Sigmoid colon (tissue), 7 donors: ENCODE measurements around the gene TCTN3. TPM values are rescaled to one million over a fixed set of nuclear protein-coding genes. Genes with fewer than 3 reads are reported as not detected.
"Not testable (repeated sequence)": the region's sequence is repeated elsewhere in the genome, so short reads cannot be mapped to it uniquely, and the experiment has no call there.

Experiments
- DNase-seq: peaks from one replicate; pipeline ENCODE4 v3.0.0-alpha.2; 2019
- H3K27ac ChIP-seq, 4 donors: fragments of 200-600 bp; sonication (generic); one replicate each; pipeline ENCODE4 v1.5.1; 2016 to 2019; ENCODE audit warnings: mild to moderate bottlenecking in 1 of 4
- H3K27me3 ChIP-seq, 3 donors: fragments of 200-600 bp; sonication (generic); one replicate each; pipeline ENCODE4 v1.5.1; 2019; ENCODE audit warnings: mild to moderate bottlenecking in 1 of 3
- H3K36me3 ChIP-seq, 4 donors: fragments of 200-600 bp; sonication (generic); one replicate each; pipeline ENCODE4 v1.5.1; 2016 to 2019
- H3K4me1 ChIP-seq, 4 donors: fragments of 200-600 bp; sonication (generic); one replicate each; pipeline ENCODE4 v1.5.1; 2017 to 2019
- H3K4me3 ChIP-seq, 4 donors: fragments of 200-600 bp; sonication (generic); one replicate each; pipeline ENCODE4 v1.5.1; 2017 to 2019; ENCODE audit warnings: mild to moderate bottlenecking in 2 of 4, moderate library complexity in 1 of 4
- H3K9me3 ChIP-seq, 4 donors: fragments of 200-600 bp in 3 of 4; sonication (generic) in 3 of 4; one replicate each; pipeline versions ENCODE4 v1.5.1 to v1.6.1; 2013 to 2019
- EP300 ChIP-seq, 4 donors: sonication (generic); formaldehyde crosslinking; IDR thresholded peaks; one replicate each; pipeline ENCODE4 v1.6.1; 2017; ENCODE audit warnings: antibody characterized with exemption in 4 of 4
- POLR2A ChIP-seq, 2 donors: fragments of 450-650 bp; IDR thresholded peaks; one replicate each; pipeline ENCODE4 v1.6.1; 2016; ENCODE audit warnings: antibody characterized with exemption in 2 of 2, mild to moderate bottlenecking in 2 of 2, moderate library complexity in 2 of 2
- POLR2AphosphoS5 ChIP-seq, 4 donors: sonication (generic); formaldehyde crosslinking; IDR thresholded peaks; one replicate each; pipeline ENCODE4 v1.6.1; 2017; ENCODE audit warnings: antibody characterized with exemption in 4 of 4
- WGBS, 2 donors: extraction: QIAGEN DNeasy Blood & Tissue Kit; methylation state at CpG; one replicate each; pipeline ENCODE4 v1.1.7; 2013; 5-methylcytosine and 5-hydroxymethylcytosine counted together
- intact Hi-C: fragments of 100-400 bp; cut with DNase I; formaldehyde crosslinking; loops from one replicate; pipeline ENCODE4 v1.15.1; 2023
- polyA plus RNA-seq, 3 donors: library from polyadenylated mRNA; stranded (reverse); fragments of 200-250 nt; gene quantifications; one replicate each; pipeline ENCODE4 v1.2.3, GENCODE V29; 2013
- total RNA-seq, 4 donors: library from RNA; depleted of rRNA; stranded (reverse); fragments of >200 nt; gene quantifications; one replicate each; pipeline ENCODE4 v1.1.0, GENCODE V29; 2016
- TF ChIP-seq, protein P1 (sequence below), 4 experiments: fragments of 450-650 bp in 3 of 4; fragments of 200-600 bp in 1 of 4; IDR thresholded peaks; one replicate each; pipeline ENCODE4 v1.5.1; 2016 to 2019; ENCODE audit warnings: antibody characterized with exemption in 4 of 4, mild to moderate bottlenecking in 3 of 4, moderate library complexity in 2 of 4
- donor health status: healthy with polysubstance abuse.
- donor health status: Bipolar disorder and iron deficiency.
- donor health status: healthy.

Gene TCTN3
- total and polyA plus RNA-seq, 7 donors: 6.6 to 20.5 (median 14.5) TPM

DNA sequence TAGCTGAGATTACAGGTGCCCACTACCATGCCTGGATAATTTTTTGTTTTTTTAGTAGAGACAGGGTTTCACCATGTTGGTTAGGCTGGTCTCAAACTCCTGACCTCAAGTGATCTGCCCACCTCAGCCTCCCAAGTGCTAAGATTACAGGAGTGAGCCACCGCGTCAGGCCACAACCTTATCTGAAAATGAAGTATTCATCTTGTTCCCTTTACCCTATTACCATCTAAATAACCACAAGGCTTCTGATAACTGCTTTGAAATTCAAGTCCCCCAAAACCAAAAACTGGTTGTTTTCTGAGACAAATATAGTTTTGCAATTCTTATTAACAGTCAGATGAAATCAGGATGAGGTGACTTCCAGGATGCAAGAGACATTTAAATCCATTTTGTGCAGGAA, 2.4 kb downstream of the TCTN3 start:
- no peak for DNase-seq
- Histone ChIP-seq H3K27me3 (no peaks in the 10 kb centered on the region), H3K27ac (no peak overlapping the region), H3K9me3 (no peaks in the 10 kb centered on the region), H3K4me1 (peaks cover 0 to 17% (median 15%) of the 10 kb centered on the region in 4 donors), H3K36me3 (peaks cover 4 to 51% (median 8%) of the 10 kb centered on the region in 4 donors), H3K4me3 (no peak overlapping the region)
- WGBS, 2 donors: 87 to 97% methylated on average over 2 of the region's 2 CpGs
- intact Hi-C loops: loop anchor here (5.0 kb wide), 1 partner anchor 601 kb away; no protein-coding TSS in a partner anchor
- TF ChIP-seq, protein P1, sequence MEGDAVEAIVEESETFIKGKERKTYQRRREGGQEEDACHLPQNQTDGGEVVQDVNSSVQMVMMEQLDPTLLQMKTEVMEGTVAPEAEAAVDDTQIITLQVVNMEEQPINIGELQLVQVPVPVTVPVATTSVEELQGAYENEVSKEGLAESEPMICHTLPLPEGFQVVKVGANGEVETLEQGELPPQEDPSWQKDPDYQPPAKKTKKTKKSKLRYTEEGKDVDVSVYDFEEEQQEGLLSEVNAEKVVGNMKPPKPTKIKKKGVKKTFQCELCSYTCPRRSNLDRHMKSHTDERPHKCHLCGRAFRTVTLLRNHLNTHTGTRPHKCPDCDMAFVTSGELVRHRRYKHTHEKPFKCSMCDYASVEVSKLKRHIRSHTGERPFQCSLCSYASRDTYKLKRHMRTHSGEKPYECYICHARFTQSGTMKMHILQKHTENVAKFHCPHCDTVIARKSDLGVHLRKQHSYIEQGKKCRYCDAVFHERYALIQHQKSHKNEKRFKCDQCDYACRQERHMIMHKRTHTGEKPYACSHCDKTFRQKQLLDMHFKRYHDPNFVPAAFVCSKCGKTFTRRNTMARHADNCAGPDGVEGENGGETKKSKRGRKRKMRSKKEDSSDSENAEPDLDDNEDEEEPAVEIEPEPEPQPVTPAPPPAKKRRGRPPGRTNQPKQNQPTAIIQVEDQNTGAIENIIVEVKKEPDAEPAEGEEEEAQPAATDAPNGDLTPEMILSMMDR (IDR thresholded peaks at IDR 0.05): no peak
- no peak for TF ChIP-seq EP300 (IDR thresholded peaks at IDR 0.05)

DNA sequence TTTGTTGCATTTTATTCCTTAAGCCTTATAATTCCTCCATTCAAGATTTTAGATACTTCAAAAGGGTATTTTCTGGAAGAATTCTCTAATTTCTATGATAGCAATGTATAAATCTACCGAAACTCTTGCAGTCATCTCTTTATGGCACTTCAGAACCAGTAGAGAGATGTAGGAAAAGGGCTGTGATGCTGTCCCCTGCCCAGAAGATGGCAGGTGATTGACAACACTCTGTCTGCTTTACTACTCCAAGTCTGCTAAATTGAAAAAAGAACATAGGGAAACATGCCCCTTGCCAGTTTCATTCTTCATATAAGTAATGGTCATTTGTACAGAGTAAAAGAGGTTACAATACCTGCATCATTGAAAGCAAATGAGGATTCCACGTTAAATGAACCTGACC, 5.1 kb downstream of the TCTN3 start:
- Histone ChIP-seq H3K4me3 (no peak overlapping the region), H3K9me3 (no peaks in the 10 kb centered on the region), H3K27me3 (no peaks in the 10 kb centered on the region), H3K36me3 (peaks cover 12 to 77% (median 21%) of the 10 kb centered on the region in 4 donors), H3K27ac (no peak overlapping the region), H3K4me1 (peaks cover 0 to 17% (median 15%) of the 10 kb centered on the region in 4 donors)
- 58 to 77% methylated on average over 2 of the region's 2 CpGs for WGBS, 2 donors
- TF ChIP-seq, protein P1 (IDR thresholded peaks at IDR 0.05): no peak
- no peak for TF ChIP-seq EP300 (IDR thresholded peaks at IDR 0.05)
- no peak for TF ChIP-seq POLR2AphosphoS5 (IDR thresholded peaks at IDR 0.05)
- no peak for TF ChIP-seq POLR2A (IDR thresholded peaks at IDR 0.05)
- intact Hi-C loops: no loop called here
- no peak for DNase-seq

DNA sequence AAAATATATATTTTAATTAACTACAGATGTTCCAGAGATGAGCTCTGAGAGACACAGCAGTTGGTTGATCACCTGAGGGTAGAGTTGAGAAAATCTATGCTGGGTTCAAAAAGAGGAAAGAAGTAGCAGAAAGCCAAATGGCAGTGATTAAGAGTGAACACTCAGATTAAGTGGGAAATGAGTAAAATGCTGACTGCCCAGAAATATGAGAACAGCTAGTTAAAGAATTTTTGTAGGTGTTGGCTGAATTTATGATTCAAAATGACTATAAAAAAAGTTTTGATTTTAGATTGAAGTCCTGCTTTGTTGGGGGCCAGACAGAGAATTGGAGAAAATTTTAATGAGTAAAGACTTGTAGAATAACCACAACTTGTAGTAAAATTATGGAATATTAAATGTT, 9.8 kb downstream of the TCTN3 start:
- Histone ChIP-seq H3K27me3 (no peaks in the 10 kb centered on the region), H3K4me1 (no peaks in the 10 kb centered on the region), H3K4me3 (no peak overlapping the region), H3K27ac (no peak overlapping the region), H3K9me3 (no peaks in the 10 kb centered on the region), H3K36me3 (peaks cover 14 to 95% (median 36%) of the 10 kb centered on the region in 4 donors)
- intact Hi-C loops: no loop called here
- TF ChIP-seq POLR2A (IDR thresholded peaks at IDR 0.05): no peak
- TF ChIP-seq EP300 (IDR thresholded peaks at IDR 0.05): no peak
- TF ChIP-seq POLR2AphosphoS5 (IDR thresholded peaks at IDR 0.05): no peak
- TF ChIP-seq, protein P1 (IDR thresholded peaks at IDR 0.05): no peak
- no peak for DNase-seq

DNA sequence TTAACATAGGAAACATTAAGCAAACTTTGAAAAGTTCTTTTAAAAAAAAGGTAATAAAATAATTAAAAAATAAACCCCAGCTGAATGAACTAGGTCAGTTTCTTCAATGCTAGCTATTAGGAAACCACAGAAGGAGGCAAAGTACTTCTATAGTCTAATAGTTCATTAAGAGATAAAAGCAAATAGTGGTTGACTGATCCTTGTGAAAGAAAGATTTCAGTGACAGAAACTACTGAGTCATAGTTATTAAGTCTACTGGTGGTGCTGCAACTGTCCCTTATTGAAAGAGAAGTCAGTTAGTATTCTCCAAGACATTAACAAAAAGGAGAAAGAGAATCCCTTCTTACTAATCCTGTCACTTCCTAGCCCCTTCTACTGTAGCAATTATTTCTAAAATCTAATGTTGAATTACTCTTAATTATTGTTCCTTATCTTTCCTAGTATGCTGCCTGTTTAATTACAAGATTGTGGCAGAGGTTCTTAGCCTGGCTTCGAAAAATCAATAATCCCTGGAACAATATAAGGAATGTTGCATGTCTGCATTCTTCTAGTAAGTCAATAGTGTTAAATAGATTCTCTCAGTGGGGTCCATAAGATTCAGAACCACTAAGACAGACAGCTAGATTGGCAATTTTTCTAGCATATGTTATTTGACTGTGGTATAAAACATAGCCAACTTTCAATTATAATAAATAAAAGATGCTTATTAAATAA, 18.2 kb downstream of the TCTN3 start:
- H3K9me3 ChIP-seq: no peaks in the 10 kb centered on the region
- H3K27me3 ChIP-seq: no peaks in the 10 kb centered on the region
- no peak overlapping the region for H3K27ac ChIP-seq
- DNase-seq: no peak
- TF ChIP-seq, protein P1 (IDR thresholded peaks at IDR 0.05): no peak
- TF ChIP-seq POLR2A (IDR thresholded peaks at IDR 0.05) (no peak), EP300 (IDR thresholded peaks at IDR 0.05) (no peak), POLR2AphosphoS5 (IDR thresholded peaks at IDR 0.05) (no peak)
- peaks cover 7 to 58% (median 12%) of the 10 kb centered on the region in 4 donors for H3K36me3 ChIP-seq
- H3K4me3 ChIP-seq: no peak overlapping the region
- no peaks in the 10 kb centered on the region for H3K4me1 ChIP-seq
- intact Hi-C loops: no loop called here
- 45 to 82% methylated on average over 1 of the region's 1 CpG for WGBS, 2 donors

DNA sequence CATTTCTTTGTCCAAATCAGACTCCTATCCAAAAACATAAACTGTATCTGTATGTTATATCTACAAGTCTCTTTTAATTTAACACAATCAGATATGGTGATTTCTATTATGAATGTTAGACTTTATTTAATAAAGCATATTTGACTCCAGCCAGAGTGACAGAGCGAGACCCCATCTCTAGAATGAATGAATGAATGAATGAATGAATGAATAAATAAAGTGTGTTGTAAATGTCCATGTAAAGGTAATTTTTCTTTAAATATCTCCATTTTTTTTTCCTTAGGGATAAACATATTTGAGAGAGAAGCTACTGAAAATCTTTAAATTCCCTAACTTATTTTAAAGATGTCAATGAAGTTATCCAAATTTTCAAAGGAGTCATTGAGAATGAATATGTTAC, 19.1 kb downstream of the TCTN3 start:
- Histone ChIP-seq H3K4me1 (no peaks in the 10 kb centered on the region), H3K27ac (no peak overlapping the region), H3K36me3 (peaks cover 4 to 49% (median 7%) of the 10 kb centered on the region in 4 donors), H3K9me3 (no peaks in the 10 kb centered on the region), H3K27me3 (no peaks in the 10 kb centered on the region), H3K4me3 (no peak overlapping the region)
- WGBS, 2 donors: 96 to 98% methylated on average over 1 of the region's 1 CpG
- DNase-seq: no peak
- intact Hi-C loops: no loop called here
- TF ChIP-seq EP300 (IDR thresholded peaks at IDR 0.05): no peak
- TF ChIP-seq POLR2A (IDR thresholded peaks at IDR 0.05): no peak
- no peak for TF ChIP-seq POLR2AphosphoS5 (IDR thresholded peaks at IDR 0.05)
- TF ChIP-seq, protein P1 (IDR thresholded peaks at IDR 0.05): no peak

DNA sequence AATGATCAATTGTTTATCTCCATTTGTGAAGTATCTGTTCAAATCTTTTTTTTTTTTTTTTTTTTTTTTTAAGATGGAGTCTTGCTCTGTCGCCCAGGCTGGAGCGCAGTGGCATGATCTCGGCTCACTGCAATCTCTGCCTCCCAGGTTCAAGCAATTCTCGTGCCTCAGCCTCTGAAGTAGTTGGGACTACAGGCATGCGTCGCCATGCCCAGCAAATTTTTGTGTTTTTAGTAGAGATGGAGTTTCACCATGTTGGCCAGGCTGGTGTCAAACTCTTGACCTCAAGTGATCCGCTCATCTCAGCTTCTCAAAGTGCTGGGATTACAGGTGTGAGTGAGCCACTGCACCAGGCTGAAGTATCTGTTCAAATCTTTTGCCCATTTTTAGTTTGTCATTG, 21.1 kb downstream of the TCTN3 start:
- H3K36me3 ChIP-seq: peaks cover 0 to 43% (median 7%) of the 10 kb centered on the region in 4 donors
- DNase-seq, H3K4me3 ChIP-seq, H3K27ac ChIP-seq, H3K4me1 ChIP-seq, H3K27me3 ChIP-seq, H3K9me3 ChIP-seq, intact Hi-C loops: not testable (repeated sequence)
- 95 to 99% methylated on average over 7 of the region's 7 CpGs for WGBS, 2 donors
